Parathyroid adenoma (tissue), 2 donors: ENCODE results near the gene BCKDHB.

ENCODE experiments used
- H2AFZ ChIP-seq: fragments of 300-600 bp; sonication (generic); one replicate; pipeline ENCODE4 v1.7.0; 2017; ENCODE audit warnings: antibody characterized with exemption, mild to moderate bottlenecking
- H3K27ac ChIP-seq: fragments of 300-600 bp; sonication (generic); one replicate; pipeline ENCODE4 v1.7.0; 2017
- H3K27me3 ChIP-seq: fragments of 300-600 bp; sonication (generic); one replicate; pipeline ENCODE4 v1.7.0; 2017; ENCODE audit warnings: low read length; ENCODE audit not compliant: control insufficient read depth, insufficient read depth
- H3K36me3 ChIP-seq: fragments of 300-600 bp; sonication (generic); one replicate; pipeline ENCODE4 v1.7.0; 2017; ENCODE audit warnings: low read length; ENCODE audit not compliant: control insufficient read depth, insufficient read depth
- H3K4me1 ChIP-seq: fragments of 300-600 bp; sonication (generic); one replicate; pipeline ENCODE4 v1.7.0; 2017; ENCODE audit warnings: control low read depth
- H3K4me2 ChIP-seq: fragments of 300-600 bp; sonication (generic); one replicate; pipeline ENCODE4 v1.7.0; 2017; ENCODE audit warnings: low read length
- H3K4me3 ChIP-seq: fragments of 300-600 bp; sonication (generic); one replicate; pipeline ENCODE4 v1.7.0; 2017; ENCODE audit warnings: low read depth, low read length
- H3K79me2 ChIP-seq: fragments of 300-600 bp; sonication (generic); one replicate; pipeline ENCODE4 v1.7.0; 2017; ENCODE audit warnings: control low read depth
- H3K9ac ChIP-seq: fragments of 300-600 bp; sonication (generic); one replicate; pipeline ENCODE4 v1.7.0; 2017; ENCODE audit warnings: mild to moderate bottlenecking
- H3K9me3 ChIP-seq: fragments of 300-600 bp; sonication (generic); one replicate; pipeline ENCODE4 v1.7.0; 2017; ENCODE audit warnings: low read length; ENCODE audit not compliant: control insufficient read depth
- CTCF ChIP-seq: fragments of 300-600 bp; sonication (generic); IDR thresholded peaks from one replicate; pipeline ENCODE4 v1.7.0; 2017; ENCODE audit warnings: antibody characterized with exemption, mild to moderate bottlenecking
- donor health status: primary hyperparathyroidism.

BCKDHB gene

GRCh38 chr6:80356000-80356399 is 249.5 kb downstream of the BCKDHB start:
- Histone ChIP-seq H3K36me3 (no peaks in the 10 kb centered on the region), H2AFZ (no peak overlapping the region), H3K9me3 (no peaks in the 10 kb centered on the region), H3K4me2 (no peak overlapping the region), H3K27ac (no peak overlapping the region), H3K27me3 (no peaks in the 10 kb centered on the region), H3K4me1 (no peaks in the 10 kb centered on the region), H3K9ac (no peak overlapping the region), H3K4me3 (no peak overlapping the region), H3K79me2 (no peaks in the 10 kb centered on the region)
- no peak for TF ChIP-seq CTCF

DNA sequence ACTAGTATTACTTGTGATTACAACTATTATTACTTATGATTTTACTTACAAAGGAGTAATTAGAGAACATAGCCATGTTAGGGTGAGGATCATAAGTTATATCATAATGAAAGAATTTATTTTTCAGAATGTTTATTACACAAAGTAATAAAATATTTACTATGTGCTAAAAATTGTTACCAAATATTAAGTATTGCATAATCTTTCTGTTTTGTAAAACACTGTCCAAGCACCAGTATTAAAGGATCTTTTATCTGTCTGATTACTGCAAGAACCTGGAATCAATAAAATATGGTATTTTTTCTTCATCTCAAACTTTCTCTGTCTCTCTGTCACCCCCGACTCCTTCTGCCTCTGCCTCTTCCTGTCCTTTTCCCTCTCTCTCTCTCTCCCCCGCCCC is 250.1 kb downstream of the BCKDHB start:
- Histone ChIP-seq H3K9me3 (no peaks in the 10 kb centered on the region), H3K27me3 (no peaks in the 10 kb centered on the region), H3K27ac (no peak overlapping the region), H3K9ac (no peak overlapping the region), H2AFZ (no peak overlapping the region), H3K36me3 (no peaks in the 10 kb centered on the region), H3K79me2 (no peaks in the 10 kb centered on the region), H3K4me1 (no peaks in the 10 kb centered on the region), H3K4me2 (no peak overlapping the region), H3K4me3 (no peak overlapping the region)
- no peak for TF ChIP-seq CTCF

DNA sequence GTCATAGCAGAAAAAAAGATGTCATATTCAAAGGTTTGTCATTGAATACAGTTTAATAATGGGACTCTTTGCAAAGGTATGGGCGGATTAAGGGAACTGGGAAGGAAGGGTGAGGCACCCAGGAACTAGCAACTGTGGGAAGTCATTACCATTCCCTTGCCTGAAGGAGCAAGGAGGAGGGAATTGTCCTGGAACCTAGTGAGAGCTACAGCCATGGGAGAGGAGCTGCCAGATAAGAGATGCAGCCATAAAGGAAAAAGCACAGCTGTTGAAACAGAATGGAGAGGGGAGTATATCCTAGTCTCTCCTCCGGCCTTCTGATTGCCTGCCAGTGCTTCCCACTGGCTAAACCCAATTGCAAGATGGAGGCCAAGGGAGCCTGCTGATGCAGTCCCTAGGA is 250.6 kb downstream of the BCKDHB start:
- no peak overlapping the region for H3K27ac ChIP-seq
- H3K79me2 ChIP-seq = no peaks in the 10 kb centered on the region
- no peaks in the 10 kb centered on the region for H3K36me3 ChIP-seq
- H2AFZ ChIP-seq = no peak overlapping the region
- no peaks in the 10 kb centered on the region for H3K4me1 ChIP-seq
- H3K27me3 ChIP-seq = no peaks in the 10 kb centered on the region
- H3K4me3 ChIP-seq = no peak overlapping the region
- H3K4me2 ChIP-seq = no peak overlapping the region
- no peak overlapping the region for H3K9ac ChIP-seq
- H3K9me3 ChIP-seq = no peaks in the 10 kb centered on the region
- no peak for TF ChIP-seq CTCF

DNA sequence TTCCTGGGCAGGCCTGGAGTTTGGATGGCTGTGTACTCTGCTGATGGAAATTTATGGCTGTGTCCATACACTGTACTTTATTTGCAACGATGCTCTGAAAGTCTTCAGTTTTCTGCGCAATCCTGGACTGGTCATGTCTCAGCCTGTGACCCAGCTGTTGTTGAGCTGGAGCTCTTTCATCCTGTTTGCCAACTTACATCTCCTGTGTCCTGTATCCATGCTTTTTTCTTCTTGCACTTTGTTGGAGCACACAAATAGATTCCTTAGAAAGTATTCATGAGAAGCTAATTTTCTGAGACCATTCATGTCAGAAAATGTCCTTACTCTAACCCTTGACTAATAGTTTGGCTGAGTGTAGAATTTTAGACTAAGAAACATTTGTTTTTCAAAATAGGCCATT is 251.2 kb downstream of the BCKDHB start:
- no peaks in the 10 kb centered on the region for H3K9me3 ChIP-seq
- TF ChIP-seq CTCF = no peak
- H3K36me3 ChIP-seq = no peaks in the 10 kb centered on the region
- H3K4me3 ChIP-seq = no peak overlapping the region
- no peak overlapping the region for H3K9ac ChIP-seq
- H2AFZ ChIP-seq = no peak overlapping the region
- no peak overlapping the region for H3K27ac ChIP-seq
- H3K4me1 ChIP-seq = no peaks in the 10 kb centered on the region
- H3K4me2 ChIP-seq = no peak overlapping the region
- no peaks in the 10 kb centered on the region for H3K79me2 ChIP-seq
- H3K27me3 ChIP-seq = no peaks in the 10 kb centered on the region

GRCh38 chr6:80363501-80364122 is 257.1 kb downstream of the BCKDHB start:
- Histone ChIP-seq H3K27ac (no peak overlapping the region), H3K4me2 (no peak overlapping the region), H3K4me3 (no peak overlapping the region), H3K27me3 (no peaks in the 10 kb centered on the region), H2AFZ (no peak overlapping the region), H3K9ac (no peak overlapping the region), H3K79me2 (no peaks in the 10 kb centered on the region), H3K9me3 (no peaks in the 10 kb centered on the region), H3K36me3 (no peaks in the 10 kb centered on the region), H3K4me1 (no peaks in the 10 kb centered on the region)
- TF ChIP-seq CTCF = no peak
